CD4-positive, alpha-beta memory T cell (primary cell): ENCODE data around the gene GABRA1. TPM values are rescaled to one million over a fixed set of nuclear protein-coding genes. Genes with fewer than 3 reads are reported as not detected.

Experiments
- polyA plus RNA-seq, 2 donors: library from polyadenylated mRNA; unstranded; fragments of 300-500 nt; fragmentation: Illumina TruSeq; gene quantifications; one replicate each; pipeline ENCODE4 v1.2.3, GENCODE V29; 2021
- total RNA-seq, 2 experiments: library from RNA; stranded (reverse); gene quantifications; one replicate each; pipeline ENCODE4 v1.2.3, GENCODE V29; 2021

Gene GABRA1
- total and polyA plus RNA-seq, 4 experiments from 2014 or later, result not detected

Other genes with a start within 250 kb of the GABRA1 start
- gene GABRA6, start 162.4 kb upstream of the GABRA1 start, total RNA-seq, result not detected
- gene GABRA6, start 162.4 kb upstream of the GABRA1 start, polyA plus RNA-seq, result not detected
- not detected for gene GABRG2, start 219.7 kb downstream of the GABRA1 start, total RNA-seq
- gene GABRG2, start 219.7 kb downstream of the GABRA1 start, polyA plus RNA-seq, result not detected